Measurements from ENCODE around the gene SLC37A4.

GRCh38 chr11:119025978-119026766 is 4.5 kb downstream of the SLC37A4 start:
- TF ChIP-seq CHD2 (IDR thresholded peaks at IDR 0.05; ENCODE audit: low read depth, low read length) (no peak), TAF15 (IDR thresholded peaks at IDR 0.05; ENCODE audit: low read depth, low read length, poor library complexity, severe bottlenecking) (no peak)

All from HepG2 (cell line).